NCI-H128 (cell line): ENCODE results near the gene MYO16.

Source experiments
- DNase-seq: peaks from one replicate; lab custom pipeline; 2025; ENCODE audit not compliant: unreplicated experiment; lab: John Stamatoyannopoulos, UW

The MYO16 gene

GRCh38 chr13:108662528-108662927, 33.1 kb downstream of the MYO16 start:
- no peak for DNase-seq

GRCh38 chr13:108663710-108664109, 34.3 kb downstream of the MYO16 start:
- no peak for DNase-seq

- DNase-seq = no peak
Observed at GRCh38 chr13:108667205-108667604, 37.8 kb downstream of the MYO16 start.

GRCh38 chr13:108669381-108669780, 40.0 kb downstream of the MYO16 start:
- no peak for DNase-seq

GRCh38 chr13:108674346-108674745, 44.9 kb downstream of the MYO16 start:
- DNase-seq = no peak

- DNase-seq = no peak
Observed at GRCh38 chr13:108674771-108675170, 45.4 kb downstream of the MYO16 start.

GRCh38 chr13:108676620-108677019, 47.2 kb downstream of the MYO16 start:
- DNase-seq = no peak

GRCh38 chr13:108677806-108678205, 48.4 kb downstream of the MYO16 start:
- no peak for DNase-seq

GRCh38 chr13:108680011-108680410, 50.6 kb downstream of the MYO16 start:
- no peak for DNase-seq

- no peak for DNase-seq
Observed at GRCh38 chr13:108681986-108682575, 52.7 kb downstream of the MYO16 start.

- no peak for DNase-seq
Observed at GRCh38 chr13:108682714-108683113, 53.3 kb downstream of the MYO16 start.

- no peak for DNase-seq
Observed at GRCh38 chr13:108686027-108686426, 56.6 kb downstream of the MYO16 start.

- no peak for DNase-seq
Observed at GRCh38 chr13:108690726-108691125, 61.3 kb downstream of the MYO16 start.

GRCh38 chr13:108700422-108701170, 71.2 kb downstream of the MYO16 start:
- no peak for DNase-seq

- DNase-seq = no peak
Observed at GRCh38 chr13:108702171-108702570, 72.8 kb downstream of the MYO16 start.

GRCh38 chr13:108705031-108705430, 75.6 kb downstream of the MYO16 start:
- no peak for DNase-seq

- DNase-seq = no peak
Observed at GRCh38 chr13:108707584-108707983, 78.2 kb downstream of the MYO16 start.

- DNase-seq = no peak
Observed at GRCh38 chr13:108708921-108709320, 79.5 kb downstream of the MYO16 start.

GRCh38 chr13:108711386-108711785, 82.0 kb downstream of the MYO16 start:
- DNase-seq = no peak

- DNase-seq = no peak
Observed at GRCh38 chr13:108725471-108725870, 96.1 kb downstream of the MYO16 start.

- DNase-seq = no peak
Observed at GRCh38 chr13:108728370-108728769, 99.0 kb downstream of the MYO16 start.

- DNase-seq = no peak
Observed at GRCh38 chr13:108733022-108733560, 103.7 kb downstream of the MYO16 start.

GRCh38 chr13:108734676-108735075, 105.3 kb downstream of the MYO16 start:
- DNase-seq = no peak
